SK-N-SH treated with all-trans-retinoic acid at 6 μM for 48 hours (cell line): Measurements from ENCODE around the gene CYP2W1.

Source experiments
- CREB5 ChIP-seq: fragments of 250-450 bp; sonication (Bioruptor Pico); IDR thresholded peaks from 2 replicates; pipeline ENCODE4 v1.5.1; 2020; ENCODE audit warnings: low read depth, mild to moderate bottlenecking, moderate library complexity
- PPARA ChIP-seq: fragments of 250-450 bp; sonication (Bioruptor Pico); IDR thresholded peaks from 2 replicates; pipeline ENCODE4 v1.5.0; 2020; ENCODE audit warnings: mild to moderate bottlenecking, borderline replicate concordance

GRCh38 chr7:945147-945555, 37.8 kb upstream of the CYP2W1 start:
- no peak for TF ChIP-seq PPARA (CRISPR knock-in tag)
- no peak for TF ChIP-seq CREB5 (CRISPR knock-in tag)
